Activated CD8-positive, alpha-beta memory T cell treated with anti-CD3 and anti-CD28 coated beads for 24 hours (primary cell): ENCODE results near the gene TMC1.

ENCODE experiments used
- DNase-seq: peaks from one replicate; pipeline ENCODE4 v3.0.0-alpha.2; 2020

The TMC1 gene

GRCh38 chr9:72576087-72576486 is 54.7 kb downstream of the TMC1 start:
- DNase-seq = no peak

GRCh38 chr9:72577212-72577753 is 55.9 kb downstream of the TMC1 start:
- no peak for DNase-seq

GRCh38 chr9:72579190-72579589 is 57.8 kb downstream of the TMC1 start:
- DNase-seq = no peak

- DNase-seq = no peak
These were observed 58.6 kb downstream of the TMC1 start for GRCh38 chr9:72579880-72580550.

- DNase-seq = no peak
These were observed 60.3 kb downstream of the TMC1 start for GRCh38 chr9:72581694-72582093.

GRCh38 chr9:72583370-72583769 is 62.0 kb downstream of the TMC1 start:
- no peak for DNase-seq

- no peak for DNase-seq
These were observed 65.2 kb downstream of the TMC1 start for GRCh38 chr9:72586388-72587130.

- DNase-seq = no peak
These were observed 66.9 kb downstream of the TMC1 start for GRCh38 chr9:72588336-72588735.

GRCh38 chr9:72589667-72590521 is 68.5 kb downstream of the TMC1 start:
- no peak for DNase-seq

GRCh38 chr9:72590824-72591223 is 69.4 kb downstream of the TMC1 start:
- no peak for DNase-seq

GRCh38 chr9:72592502-72593403 is 71.3 kb downstream of the TMC1 start:
- no peak for DNase-seq

GRCh38 chr9:72596451-72597180 is 75.2 kb downstream of the TMC1 start:
- no peak for DNase-seq

- DNase-seq = no peak
These were observed 75.7 kb downstream of the TMC1 start for GRCh38 chr9:72597181-72597517.

- DNase-seq = no peak
These were observed 76.2 kb downstream of the TMC1 start for GRCh38 chr9:72597601-72598000.

GRCh38 chr9:72598639-72599038 is 77.2 kb downstream of the TMC1 start:
- no peak for DNase-seq

GRCh38 chr9:72599874-72600534 is 78.6 kb downstream of the TMC1 start:
- DNase-seq = no peak

- DNase-seq = no peak
These were observed 79.3 kb downstream of the TMC1 start for GRCh38 chr9:72600671-72601070.

GRCh38 chr9:72601615-72602014 is 80.2 kb downstream of the TMC1 start:
- no peak for DNase-seq

- DNase-seq = no peak
These were observed 91.0 kb downstream of the TMC1 start for GRCh38 chr9:72612449-72612848.

GRCh38 chr9:72614067-72614466 is 92.7 kb downstream of the TMC1 start:
- no peak for DNase-seq

- no peak for DNase-seq
These were observed 94.5 kb downstream of the TMC1 start for GRCh38 chr9:72615931-72616330.
